GM20431 (cell line): ENCODE results near the gene GDPD3.

Source experiments
- in situ Hi-C: fragments of 300-500 bp; cut with MseI, MboI; formaldehyde crosslinking; loops from one replicate; pipeline ENCODE4 v1.15.0; 2020; ENCODE audit warnings: low sequenced_read_pairs; ENCODE audit not compliant: unreplicated experiment

Gene GDPD3

GRCh38 chr16:30113031-30113710 lies at the start of gene GDPD3:
GDPD3 (minus strand) TSS chr16:30113537; CDS start chr16:30113478, 59 bp downstream.
- in situ Hi-C loops, result loop anchor here (25.0 kb wide), 1 partner anchor 249 kb away; the partner anchor contains the start of genes CD2BP2, MYL11 and TBC1D10B

GRCh38 chr16:30157214-30157613 lies 43.9 kb upstream of the GDPD3 start:
- in situ Hi-C loops, result no loop called here

GRCh38 chr16:30155188-30155587 lies 41.9 kb upstream of the GDPD3 start:
- in situ Hi-C loops, result no loop called here

GRCh38 chr16:30152517-30152916 lies 39.2 kb upstream of the GDPD3 start:
- in situ Hi-C loops, result no loop called here

DNA sequence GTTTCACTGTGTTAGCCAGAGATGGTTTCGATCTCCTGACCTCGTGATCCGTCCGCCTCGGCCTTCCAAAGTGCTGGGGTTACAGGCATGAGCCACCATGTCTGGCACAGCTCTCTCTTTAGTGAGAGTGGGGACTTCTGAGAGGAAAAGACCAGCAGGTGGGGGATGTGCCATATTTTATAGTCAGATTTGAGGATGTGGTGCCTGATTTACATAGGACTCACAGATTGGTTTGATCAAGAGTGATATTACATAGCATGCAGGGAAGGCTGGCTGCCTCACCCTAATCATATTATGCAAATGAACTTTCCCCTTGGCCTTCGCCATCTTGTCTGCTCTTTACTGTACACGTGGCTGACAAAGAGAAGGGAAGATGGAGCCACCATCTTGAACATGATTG lies 37.8 kb upstream of the GDPD3 start:
- in situ Hi-C loops, result no loop called here

DNA sequence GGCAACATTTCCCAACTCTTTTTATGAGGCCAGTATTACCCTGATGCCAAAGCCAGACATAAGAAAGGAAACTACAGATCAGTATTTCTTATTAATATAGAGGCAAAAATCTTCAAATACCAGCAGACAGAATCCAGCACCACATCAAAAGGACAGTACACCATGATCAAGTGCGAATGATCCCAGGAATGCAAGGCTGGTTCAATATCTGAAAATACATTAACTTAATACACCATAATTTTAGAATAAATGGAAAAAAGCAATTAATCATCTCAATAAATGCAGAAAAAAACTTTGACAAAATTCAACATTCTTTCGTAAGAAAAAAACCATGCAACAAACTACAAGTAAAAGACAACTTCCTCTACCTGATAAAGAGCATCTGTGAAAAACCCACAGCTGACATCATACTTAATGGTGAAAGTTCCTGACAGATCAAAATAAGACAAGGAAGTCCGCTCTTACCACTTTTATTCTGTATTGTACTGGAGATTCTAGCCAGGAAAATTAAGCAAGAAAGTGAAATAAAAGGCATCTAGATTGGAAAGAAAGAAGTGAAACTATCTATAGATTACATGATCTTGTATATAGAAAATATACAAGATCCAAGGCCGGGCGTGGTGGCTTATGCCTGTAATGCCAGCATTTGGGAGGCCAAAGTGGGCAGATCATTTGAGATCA lies 36.1 kb upstream of the GDPD3 start:
- in situ Hi-C loops, result no loop called here

GRCh38 chr16:30147843-30148510 lies 34.6 kb upstream of the GDPD3 start:
- in situ Hi-C loops, result no loop called here

GRCh38 chr16:30145657-30146056 lies 32.3 kb upstream of the GDPD3 start:
- in situ Hi-C loops, result no loop called here

GRCh38 chr16:30144917-30145316 lies 31.6 kb upstream of the GDPD3 start:
- in situ Hi-C loops, result no loop called here

DNA sequence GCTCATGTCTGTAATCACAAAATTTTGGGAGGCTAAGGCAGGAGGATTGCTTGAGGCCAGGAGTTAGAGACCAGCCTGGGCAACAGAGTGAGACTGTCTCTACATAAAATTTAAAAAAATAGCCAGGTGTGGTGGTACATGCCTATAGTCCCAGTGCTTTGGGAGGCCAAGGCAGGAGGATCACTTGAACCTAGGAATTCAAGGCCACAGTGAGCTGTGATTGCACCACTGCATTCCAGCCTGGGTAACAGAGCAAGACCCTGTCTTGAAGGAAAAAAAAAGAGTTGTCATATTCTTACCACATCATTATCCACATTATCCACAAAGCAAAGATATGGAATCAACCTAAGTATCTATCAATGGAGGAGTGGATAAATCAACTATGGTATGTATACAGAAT lies 30.7 kb upstream of the GDPD3 start:
- in situ Hi-C loops, result no loop called here

DNA sequence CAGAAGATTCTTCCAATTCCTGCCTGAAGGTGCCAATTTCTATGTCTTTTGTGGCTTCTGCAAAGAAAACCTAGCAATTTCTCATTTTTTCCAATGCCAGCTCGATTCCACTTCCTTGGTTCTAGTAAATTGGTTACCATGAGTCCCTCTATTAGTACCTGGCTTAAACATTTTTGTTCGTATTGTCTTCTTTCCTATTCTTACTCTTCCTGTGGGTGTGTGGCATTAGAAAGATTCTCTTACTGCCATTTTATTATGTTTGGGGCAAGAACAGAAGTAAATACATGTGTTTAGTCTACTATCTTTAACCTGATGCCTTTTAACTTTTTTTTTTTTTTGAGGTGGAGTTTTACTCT lies 30.0 kb upstream of the GDPD3 start:
- in situ Hi-C loops, result no loop called here

- in situ Hi-C loops, result no loop called here
Observed at GRCh38 chr16:30142672-30143346, 29.5 kb upstream of the GDPD3 start.

DNA sequence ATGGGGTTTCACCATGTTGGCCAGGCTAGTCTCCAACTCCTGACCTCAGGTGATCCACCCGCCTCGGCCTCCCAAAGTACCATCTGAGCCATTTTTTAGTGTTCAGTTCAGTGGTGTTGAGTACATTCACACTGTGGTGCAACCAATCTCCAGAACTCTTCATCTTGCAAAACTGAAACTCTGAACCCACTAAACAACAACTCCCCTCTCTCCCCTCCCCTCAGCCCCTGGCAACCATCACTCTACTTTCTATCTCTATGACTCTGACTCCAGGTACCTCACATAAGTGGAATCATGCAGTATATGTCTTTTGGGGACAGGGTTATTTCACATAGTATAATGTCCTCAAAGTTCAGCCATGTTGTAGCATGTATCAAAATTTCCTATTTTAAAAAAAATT lies 28.4 kb upstream of the GDPD3 start:
- in situ Hi-C loops, result no loop called here

GRCh38 chr16:30139583-30140481 lies 26.5 kb upstream of the GDPD3 start:
- in situ Hi-C loops, result no loop called here

- in situ Hi-C loops, result no loop called here
Observed at GRCh38 chr16:30137897-30138296, 24.6 kb upstream of the GDPD3 start.

GRCh38 chr16:30136971-30137605 lies 23.8 kb upstream of the GDPD3 start:
- in situ Hi-C loops, result no loop called here

GRCh38 chr16:30132591-30132990 lies 19.3 kb upstream of the GDPD3 start:
- in situ Hi-C loops, result no loop called here

DNA sequence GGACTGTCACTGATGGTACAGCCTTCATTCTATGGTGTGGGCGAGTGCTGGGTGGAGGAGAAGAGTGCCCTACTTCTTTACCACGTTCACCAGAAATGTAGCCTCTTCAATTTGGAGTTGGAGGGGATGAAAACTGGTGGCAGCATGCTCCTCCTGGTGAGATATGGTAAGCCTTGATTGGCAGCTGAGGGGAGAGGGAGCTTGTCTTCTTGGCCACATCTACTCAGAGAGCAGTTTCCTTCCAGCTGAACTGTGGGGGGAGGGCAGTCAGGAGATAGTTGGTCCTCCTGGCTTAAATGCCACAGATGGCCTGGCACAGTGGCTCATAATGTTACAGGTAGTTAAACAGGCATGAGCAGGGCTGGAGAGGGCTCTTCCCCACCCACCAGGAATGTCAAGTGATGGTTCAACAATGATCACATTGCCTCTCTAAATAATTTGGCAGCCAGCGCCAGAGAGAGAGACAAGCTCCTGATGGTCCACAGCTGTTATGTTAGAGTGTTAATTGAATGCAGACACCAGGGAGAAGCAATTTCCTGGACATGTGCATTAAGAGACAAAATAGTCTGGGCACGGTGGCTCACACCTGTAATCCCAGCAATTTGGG lies 18.6 kb upstream of the GDPD3 start:
- in situ Hi-C loops, result no loop called here

- in situ Hi-C loops, result no loop called here
Observed at GRCh38 chr16:30127993-30128392, 14.7 kb upstream of the GDPD3 start.
